NCI-H524 treated with DMSO at 0.1 percent for 48 hours (cell line): ENCODE data around the gene INPP5B.
"Not testable (repeated sequence)": the region's sequence is repeated elsewhere in the genome, so short reads cannot be mapped to it uniquely, and the experiment has no call there.

Experiments
- DNase-seq: peaks from one replicate; lab custom pipeline; 2025; lab: John Stamatoyannopoulos, UW

INPP5B gene

GRCh38 chr1:37911478-37911877 is 35.4 kb downstream of the INPP5B start:
- not testable (repeated sequence) for DNase-seq

GRCh38 chr1:37910886-37911285 is 36.0 kb downstream of the INPP5B start:
- DNase-seq = not testable (repeated sequence)

- not testable (repeated sequence) for DNase-seq
These were observed 38.3 kb downstream of the INPP5B start for GRCh38 chr1:37908531-37908930.

GRCh38 chr1:37907416-37908125 is 39.3 kb downstream of the INPP5B start:
- not testable (repeated sequence) for DNase-seq

- DNase-seq = not testable (repeated sequence)
These were observed 40.3 kb downstream of the INPP5B start for GRCh38 chr1:37906591-37906990.

- DNase-seq = no peak
These were observed 41.1 kb downstream of the INPP5B start for GRCh38 chr1:37905727-37906126.

- DNase-seq = not testable (repeated sequence)
These were observed 42.9 kb downstream of the INPP5B start for GRCh38 chr1:37903921-37904320.

- DNase-seq = no peak
These were observed 43.9 kb downstream of the INPP5B start for GRCh38 chr1:37902983-37903382.

GRCh38 chr1:37901893-37902225 is 45.0 kb downstream of the INPP5B start:
- no peak for DNase-seq

GRCh38 chr1:37901191-37901892 is 45.5 kb downstream of the INPP5B start:
- DNase-seq = no peak

- not testable (repeated sequence) for DNase-seq
These were observed 49.3 kb downstream of the INPP5B start for GRCh38 chr1:37897563-37897962.

GRCh38 chr1:37893673-37894072 is 53.2 kb downstream of the INPP5B start:
- DNase-seq = no peak

GRCh38 chr1:37892151-37893047 is 54.5 kb downstream of the INPP5B start:
- DNase-seq = no peak

- DNase-seq = no peak
These were observed 56.4 kb downstream of the INPP5B start for GRCh38 chr1:37890378-37891014.

- peak; percentile 59 for DNase-seq
These were observed 58.7 kb downstream of the INPP5B start for GRCh38 chr1:37888022-37888700.

GRCh38 chr1:37884145-37884544 is 62.7 kb downstream of the INPP5B start:
- DNase-seq = no peak

- no peak for DNase-seq
These were observed 63.2 kb downstream of the INPP5B start for GRCh38 chr1:37883671-37884070.

GRCh38 chr1:37879865-37880264 is 67.0 kb downstream of the INPP5B start:
- DNase-seq = no peak

GRCh38 chr1:37878071-37878470 is 68.8 kb downstream of the INPP5B start:
- DNase-seq = no peak

GRCh38 chr1:37875833-37876232 is 71.0 kb downstream of the INPP5B start:
- no peak for DNase-seq

GRCh38 chr1:37872692-37873091 is 74.2 kb downstream of the INPP5B start:
- DNase-seq = no peak

- DNase-seq = no peak
These were observed 78.4 kb downstream of the INPP5B start for GRCh38 chr1:37868466-37868865.
